Raji (cell line): ENCODE data around the gene PTGES2.

Experiments
- POLR2A ChIP-seq: IDR thresholded peaks from 2 replicates; pipeline ENCODE4 v1.6.1; 2011; ENCODE audit warnings: low read depth, low read length, control low read depth; ENCODE audit not compliant: insufficient read depth

Gene PTGES2

DNA sequence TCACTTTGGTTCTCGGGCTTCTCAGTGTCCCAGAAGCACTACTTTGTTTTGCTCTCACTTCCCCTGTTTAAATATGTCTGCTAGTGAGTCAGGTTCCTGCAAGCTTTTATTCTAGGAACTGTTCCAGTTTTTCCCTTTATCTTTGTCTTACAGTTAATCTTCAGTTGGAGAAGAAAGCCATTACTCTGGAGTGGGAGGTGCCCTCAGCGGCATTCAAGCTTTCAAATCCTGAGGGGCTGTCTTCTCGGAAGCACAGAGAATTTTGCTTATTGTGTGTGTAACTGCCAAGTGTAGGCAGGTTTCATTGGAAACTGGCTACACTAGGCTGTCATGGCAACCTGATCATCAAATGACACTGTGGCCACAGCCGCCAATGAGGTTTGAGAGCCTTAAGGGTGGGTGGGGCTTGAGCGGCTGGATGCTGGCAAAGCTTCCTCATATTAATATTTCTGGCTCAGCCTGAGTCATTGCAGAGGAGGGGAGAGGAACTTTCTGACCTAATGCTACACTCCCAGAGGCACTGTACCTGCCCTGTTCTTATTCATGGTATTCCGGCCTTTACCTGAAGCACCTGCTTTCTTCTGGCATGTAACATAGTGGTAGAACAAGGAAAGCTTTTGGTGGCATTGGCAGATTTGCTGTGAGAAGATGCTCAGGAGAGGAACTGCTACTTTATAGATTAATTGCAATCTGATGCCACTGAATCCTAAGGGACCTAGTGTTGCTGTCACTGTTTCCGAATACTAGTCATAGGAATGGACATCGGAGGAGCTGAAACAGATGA, 33.2 kb downstream of the PTGES2 start:
- TF ChIP-seq POLR2A = no peak

- no peak for TF ChIP-seq POLR2A
These were observed 34.5 kb downstream of the PTGES2 start for GRCh38 chr9:128093011-128093410.

DNA sequence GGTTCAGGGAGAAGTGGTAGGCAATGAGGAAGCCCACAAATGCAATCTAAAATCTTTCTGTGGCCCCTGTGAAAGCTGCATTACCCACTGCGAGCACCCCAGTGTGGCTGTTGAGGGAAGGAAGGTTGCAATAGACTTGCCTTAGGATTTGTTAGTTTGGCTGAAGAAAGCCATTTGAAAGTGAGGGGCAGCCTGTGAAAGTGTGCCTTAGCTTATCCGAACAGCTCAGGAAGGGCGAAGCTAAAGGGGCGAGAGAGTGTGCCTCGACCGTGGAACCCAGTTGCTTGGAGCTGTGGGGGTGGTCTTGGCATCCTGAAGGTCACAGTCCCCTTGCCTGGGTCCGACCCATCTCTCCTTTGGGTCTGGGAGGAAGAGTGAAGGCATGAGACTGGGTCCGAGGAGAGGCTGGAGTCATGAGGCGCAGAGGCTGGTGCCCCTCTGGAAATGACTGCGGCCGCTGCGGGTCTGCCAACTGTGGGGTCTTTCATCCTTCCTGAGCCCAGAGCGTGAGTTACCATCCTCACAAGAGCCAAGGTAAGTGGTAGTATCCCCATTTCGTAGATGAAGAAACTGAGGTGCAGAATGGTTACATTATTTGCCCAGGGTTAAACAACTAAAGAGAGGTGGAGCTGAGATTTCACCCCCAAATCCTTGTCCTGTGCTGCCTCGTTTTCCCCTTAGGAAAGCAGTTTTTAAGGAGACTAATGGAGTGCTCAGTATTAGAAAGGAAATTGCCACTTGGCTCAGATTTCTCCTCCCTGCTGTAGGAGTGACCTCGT, 35.1 kb downstream of the PTGES2 start:
- TF ChIP-seq POLR2A = no peak

DNA sequence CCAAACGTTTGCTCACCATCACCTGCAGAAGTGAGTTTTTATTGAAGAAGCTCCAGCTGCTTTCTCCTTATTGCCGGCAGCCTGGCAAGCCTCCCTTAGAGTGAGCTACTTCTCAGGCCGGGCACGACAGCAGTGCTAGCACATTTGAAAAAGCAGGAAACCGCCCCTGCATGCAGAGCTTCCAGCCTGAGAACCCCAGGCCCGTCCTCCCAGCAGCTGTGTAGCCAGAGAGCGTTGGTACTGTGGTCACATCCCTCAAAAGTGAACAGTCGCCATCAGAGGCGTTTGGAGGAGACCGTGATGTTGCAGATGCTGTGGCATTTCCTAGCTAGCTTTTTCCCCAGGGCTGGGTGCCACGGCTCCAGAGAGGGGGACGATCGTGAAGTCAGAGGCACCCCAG, 36.0 kb downstream of the PTGES2 start:
- TF ChIP-seq POLR2A = no peak

DNA sequence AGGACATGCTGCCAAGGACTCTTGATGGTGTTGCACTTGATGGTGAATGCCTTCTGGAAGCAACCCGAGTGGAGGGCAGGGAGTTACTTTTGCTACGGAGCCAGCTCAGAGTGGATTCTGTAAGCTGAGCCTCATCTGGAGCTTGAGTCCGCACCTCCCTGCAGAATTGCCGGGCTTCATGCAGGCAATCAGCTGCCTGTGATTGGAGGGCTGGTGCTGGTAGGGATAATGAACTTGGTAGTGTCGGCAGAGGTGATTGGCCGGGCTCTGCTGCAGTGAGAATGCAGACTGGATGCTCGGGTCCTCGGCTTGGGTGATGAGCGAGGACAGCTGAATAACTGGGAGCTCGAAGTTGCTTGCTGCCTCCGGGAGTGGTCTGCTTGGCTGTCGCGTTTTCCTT, 36.4 kb downstream of the PTGES2 start:
- no peak for TF ChIP-seq POLR2A

DNA sequence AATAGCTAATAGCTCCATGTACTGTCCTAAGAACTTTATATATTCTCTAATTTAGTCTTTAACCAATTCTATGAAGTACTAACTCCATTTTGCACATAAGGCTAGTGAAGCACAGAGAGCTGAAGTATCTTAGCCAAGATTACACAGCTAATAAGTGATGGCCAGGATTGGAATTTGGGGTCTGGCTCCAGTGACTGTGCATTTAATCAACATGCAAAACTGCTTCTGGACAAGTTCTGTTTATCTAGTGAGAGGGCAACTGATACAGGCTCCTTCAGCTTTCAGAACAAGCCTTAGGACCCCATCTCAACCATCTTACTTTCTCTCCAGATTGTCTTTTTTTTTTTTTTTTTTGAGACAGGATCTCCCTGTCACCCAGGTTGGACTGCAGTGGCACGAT, 38.2 kb downstream of the PTGES2 start:
- no peak for TF ChIP-seq POLR2A

- TF ChIP-seq POLR2A = no peak
These were observed 39.1 kb downstream of the PTGES2 start for GRCh38 chr9:128088253-128088945.

GRCh38 chr9:128087262-128087661, 40.3 kb downstream of the PTGES2 start:
- no peak for TF ChIP-seq POLR2A

- TF ChIP-seq POLR2A = no peak
These were observed 41.6 kb downstream of the PTGES2 start for GRCh38 chr9:128085943-128086342.

DNA sequence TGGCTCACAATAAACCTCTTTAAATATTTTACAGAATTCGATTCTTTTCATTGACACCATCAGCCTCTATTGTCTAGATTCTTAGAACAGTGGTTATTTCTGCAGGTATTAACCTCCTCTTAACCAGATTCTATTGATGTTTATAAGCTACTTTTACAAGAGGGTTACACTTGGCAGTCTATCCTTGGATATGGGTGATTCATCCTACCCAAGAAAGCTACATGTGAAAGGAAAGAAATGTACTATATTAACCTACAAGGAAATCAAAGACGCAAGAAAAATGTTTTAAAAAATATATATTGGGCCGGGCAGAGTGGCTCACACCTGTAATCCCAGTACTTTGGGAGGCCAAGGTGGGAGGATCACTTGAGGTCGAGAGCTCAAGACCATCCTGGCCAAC, 42.8 kb downstream of the PTGES2 start:
- TF ChIP-seq POLR2A = no peak

DNA sequence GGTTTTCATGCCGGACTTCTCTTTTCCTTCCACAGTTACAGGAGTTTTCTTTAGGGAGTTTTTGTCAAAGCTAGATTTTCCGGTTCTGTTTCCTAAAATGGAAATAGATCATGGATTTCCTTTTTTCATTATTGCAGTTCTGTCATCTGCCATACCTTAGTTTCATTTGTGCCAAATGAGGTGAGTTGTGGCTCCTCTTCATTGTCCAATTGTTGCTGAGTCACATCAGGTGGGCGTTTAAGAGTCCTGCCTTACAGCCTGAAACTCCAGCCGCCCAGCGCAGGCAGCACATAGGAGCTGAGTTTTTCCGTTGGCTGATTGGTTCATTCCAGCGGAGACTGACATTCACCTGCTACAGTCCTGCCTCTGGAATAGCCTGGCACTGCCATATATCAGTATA, 45.4 kb downstream of the PTGES2 start:
- no peak for TF ChIP-seq POLR2A

DNA sequence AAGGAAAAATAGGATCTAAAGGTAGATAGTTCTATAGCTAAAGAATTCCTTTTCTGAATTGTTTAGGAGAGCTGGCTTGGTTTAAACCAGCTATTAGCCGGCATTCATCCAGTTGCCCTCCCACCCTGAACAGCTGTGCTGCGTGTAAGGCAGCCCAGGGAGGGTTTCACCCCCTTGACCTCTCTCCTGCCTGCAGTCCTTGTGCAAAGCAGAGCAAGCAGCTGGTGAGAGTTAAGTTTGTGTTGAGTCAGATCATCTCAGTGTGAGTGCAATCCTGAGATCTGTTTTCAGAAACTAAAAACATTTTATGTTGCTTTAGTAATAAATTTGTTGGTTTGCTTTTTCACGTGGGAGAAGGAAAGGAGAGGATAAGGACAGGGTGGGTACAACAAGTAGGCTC, 46.5 kb downstream of the PTGES2 start:
- no peak for TF ChIP-seq POLR2A

- no peak for TF ChIP-seq POLR2A
These were observed 47.3 kb downstream of the PTGES2 start for GRCh38 chr9:128080206-128080605.

DNA sequence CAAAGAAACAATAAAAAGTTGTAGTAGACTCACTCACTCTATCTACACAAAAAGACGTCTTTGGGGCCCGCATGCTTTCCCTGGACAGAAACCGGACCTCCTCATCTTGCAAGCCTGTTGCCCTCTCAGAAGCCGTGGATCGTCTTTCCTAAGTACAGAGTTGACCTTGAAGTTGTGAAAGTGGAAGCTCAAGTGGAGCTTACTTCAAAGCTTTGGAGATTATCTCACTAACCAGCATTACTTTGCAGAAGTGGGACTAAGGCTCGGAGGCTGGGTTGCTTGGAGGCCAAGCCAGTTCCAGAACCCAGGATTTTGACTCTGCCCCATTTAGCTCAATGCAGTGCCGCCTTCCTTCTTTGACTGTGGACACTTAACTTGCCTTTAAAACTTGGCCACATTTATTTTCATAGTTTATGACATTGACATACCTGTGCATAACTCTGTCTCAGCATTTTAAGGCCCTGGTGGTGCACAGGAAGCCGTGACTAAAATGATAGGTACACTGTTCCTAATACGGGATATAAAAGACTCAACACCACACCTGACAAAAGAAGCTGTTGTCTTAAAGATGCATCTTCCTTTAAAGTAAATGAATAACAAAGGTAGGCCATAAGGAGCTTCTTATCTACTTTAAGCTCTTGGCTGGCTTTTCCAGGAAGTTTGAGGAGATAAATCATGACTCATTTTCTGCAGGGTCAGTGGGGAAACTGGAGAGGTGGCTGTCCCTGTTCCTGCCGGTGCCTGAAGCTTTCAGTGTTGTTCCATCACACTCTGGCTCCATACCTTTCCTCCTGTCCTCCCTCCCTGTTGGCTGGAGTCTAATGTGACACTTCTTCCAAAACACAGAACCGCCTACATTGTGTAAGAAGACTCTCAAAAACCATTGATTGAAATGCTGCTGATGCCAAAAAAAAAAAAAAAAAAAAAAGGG, 48.8 kb downstream of the PTGES2 start:
- no peak for TF ChIP-seq POLR2A
